ENCODE results near the gene FIGN.

Gene FIGN

DNA sequence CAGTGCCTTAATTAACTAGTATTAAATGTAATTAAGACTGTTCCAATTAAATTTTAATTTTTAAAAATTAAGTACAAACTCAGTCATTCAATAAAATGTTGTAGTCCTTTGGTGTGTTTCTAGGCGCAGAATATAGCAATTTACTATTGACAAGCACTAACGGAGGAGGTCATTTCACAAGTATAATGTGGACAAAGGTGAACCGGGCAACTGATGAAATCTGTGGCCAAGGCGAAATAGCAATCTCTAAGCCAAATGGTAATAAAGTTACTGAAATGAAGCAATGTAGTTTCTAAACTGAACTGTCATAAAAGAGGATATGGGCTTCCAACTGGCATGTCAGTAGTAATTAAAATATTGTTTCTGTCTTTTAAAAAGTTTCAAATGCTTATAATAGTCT is 27.5 kb downstream of the FIGN start:
- DNase-seq (ENCODE audit: low read depth), result no peak

- no peak for DNase-seq (ENCODE audit: low read depth)
These were observed 32.4 kb downstream of the FIGN start for GRCh38 chr2:163703386-163703785.

GRCh38 chr2:163701399-163702195 is 34.2 kb downstream of the FIGN start:
- no peak for DNase-seq (ENCODE audit: low read depth)

DNA sequence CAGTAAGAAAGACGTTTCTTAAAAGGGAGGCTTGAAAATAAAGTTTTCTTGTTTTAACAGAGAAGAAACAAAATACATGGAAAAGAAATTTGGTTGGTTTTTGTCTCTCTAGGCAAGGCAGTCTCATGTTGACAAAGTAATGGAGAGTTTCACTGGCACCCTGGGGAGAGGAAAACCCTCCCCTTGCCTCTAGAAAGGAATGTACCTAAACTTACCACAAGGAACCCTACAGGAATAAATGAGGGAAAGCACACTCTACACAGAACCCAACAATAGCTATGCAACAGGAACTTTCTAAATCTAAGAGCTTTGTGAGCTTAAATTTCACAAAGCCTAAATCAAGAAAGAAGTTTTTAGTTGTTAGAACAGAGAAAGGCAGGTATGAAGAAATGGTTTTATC is 37.0 kb downstream of the FIGN start:
- no peak for DNase-seq (ENCODE audit: low read depth)

DNA sequence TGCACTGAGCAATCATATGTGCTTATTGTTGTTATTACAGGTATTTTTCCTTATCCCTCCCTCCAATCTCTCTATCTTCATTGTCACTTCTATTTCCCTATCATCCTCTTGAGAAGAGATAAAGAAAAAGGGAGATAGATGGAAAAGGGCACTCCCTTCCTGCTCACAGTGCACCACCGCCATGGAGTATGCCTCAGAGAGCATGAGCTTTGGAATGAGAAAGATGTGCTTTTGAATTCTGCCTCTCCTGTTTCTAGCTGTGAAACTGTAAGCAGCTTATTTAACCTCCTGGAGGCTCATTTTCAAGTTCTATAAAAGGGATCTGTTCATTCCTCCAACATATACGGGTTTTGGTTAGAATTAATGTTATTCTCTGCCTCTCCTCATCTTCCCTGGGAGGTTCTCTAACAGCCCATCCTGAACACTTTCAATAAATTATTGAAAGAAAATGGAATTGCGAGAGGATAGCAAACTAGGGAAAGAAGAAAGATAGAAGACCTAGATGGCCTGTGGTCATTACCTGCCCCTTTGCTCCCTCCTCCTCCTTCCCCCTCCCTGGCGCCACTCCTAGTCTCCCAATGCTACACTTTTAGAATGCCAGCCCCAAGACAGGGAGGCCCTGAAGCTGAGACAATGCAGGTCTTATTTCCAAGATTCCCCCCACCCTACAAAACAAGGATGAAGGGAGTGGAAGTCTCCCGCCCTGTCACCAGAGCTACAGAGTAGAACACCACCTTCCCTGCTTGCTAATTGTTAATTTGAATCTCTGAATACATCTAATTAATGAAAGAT is 37.8 kb downstream of the FIGN start:
- no peak for DNase-seq (ENCODE audit: low read depth)

GRCh38 chr2:163697429-163697828 is 38.4 kb downstream of the FIGN start:
- DNase-seq (ENCODE audit: low read depth), result no peak

- DNase-seq (ENCODE audit: low read depth), result no peak
These were observed 42.3 kb downstream of the FIGN start for GRCh38 chr2:163693484-163693883.

GRCh38 chr2:163692611-163693482 is 43.0 kb downstream of the FIGN start:
- DNase-seq (ENCODE audit: low read depth), result no peak

GRCh38 chr2:163692081-163692480 is 43.7 kb downstream of the FIGN start:
- no peak for DNase-seq (ENCODE audit: low read depth)

DNA sequence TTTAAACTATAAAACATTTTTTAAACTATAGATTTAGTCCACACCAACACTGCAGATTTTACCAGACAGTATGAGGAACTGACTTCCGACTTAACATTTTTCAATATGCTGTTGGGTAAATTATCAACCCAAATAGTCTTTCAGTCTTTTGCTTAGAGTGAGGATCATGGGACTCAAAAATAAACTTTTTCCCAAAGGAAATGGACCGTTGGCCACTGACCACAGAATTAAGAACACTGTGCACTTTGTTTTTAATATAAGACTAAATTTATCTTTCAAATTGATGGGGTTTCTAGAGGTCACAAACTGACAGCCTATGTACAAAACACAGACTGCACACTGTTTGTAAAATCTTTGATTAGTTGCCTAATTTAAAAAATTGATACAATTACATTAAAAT is 44.9 kb downstream of the FIGN start:
- DNase-seq (ENCODE audit: low read depth), result no peak

GRCh38 chr2:163687217-163687616 is 48.6 kb downstream of the FIGN start:
- DNase-seq (ENCODE audit: low read depth), result no peak

DNA sequence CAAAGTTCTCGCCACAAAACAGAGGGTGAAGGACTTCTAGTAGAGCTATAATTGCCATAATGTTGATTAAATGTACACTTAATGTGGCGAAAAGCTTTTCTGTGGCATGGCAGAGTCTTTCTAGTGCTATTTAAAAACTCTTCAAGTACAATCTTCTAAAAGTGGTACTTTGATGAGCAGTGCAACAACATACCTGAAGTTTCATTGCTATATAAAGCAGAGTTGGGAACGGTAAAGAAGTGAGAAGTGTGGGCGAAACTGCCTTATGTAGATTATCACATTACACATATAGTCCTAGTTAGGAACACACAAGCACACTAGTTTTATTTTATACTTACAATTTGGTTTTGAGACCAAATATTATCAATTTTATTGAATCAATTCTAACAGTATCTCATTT is 49.5 kb downstream of the FIGN start:
- no peak for DNase-seq (ENCODE audit: low read depth)

DNA sequence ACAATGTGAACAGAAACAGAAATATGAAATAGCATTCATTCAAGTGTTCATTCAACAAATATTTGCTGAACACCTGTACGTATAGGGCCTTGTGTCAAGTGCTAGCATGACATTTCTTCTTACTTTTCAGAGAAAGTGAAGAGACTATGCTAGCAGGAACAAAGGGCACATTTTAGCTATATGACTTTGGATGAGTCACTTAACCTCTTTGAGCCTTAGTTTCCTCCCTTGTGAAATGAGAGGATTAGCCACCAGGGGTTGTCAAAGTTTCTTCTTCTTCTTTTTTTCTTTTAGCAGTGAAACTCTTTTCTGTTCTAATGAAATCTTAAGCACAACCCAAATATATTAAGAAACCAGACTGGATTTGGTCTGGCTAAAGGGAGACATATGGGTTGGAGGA is 53.1 kb downstream of the FIGN start:
- DNase-seq (ENCODE audit: low read depth), result no peak

- DNase-seq (ENCODE audit: low read depth), result no peak
These were observed 54.1 kb downstream of the FIGN start for GRCh38 chr2:163681745-163682144.

DNA sequence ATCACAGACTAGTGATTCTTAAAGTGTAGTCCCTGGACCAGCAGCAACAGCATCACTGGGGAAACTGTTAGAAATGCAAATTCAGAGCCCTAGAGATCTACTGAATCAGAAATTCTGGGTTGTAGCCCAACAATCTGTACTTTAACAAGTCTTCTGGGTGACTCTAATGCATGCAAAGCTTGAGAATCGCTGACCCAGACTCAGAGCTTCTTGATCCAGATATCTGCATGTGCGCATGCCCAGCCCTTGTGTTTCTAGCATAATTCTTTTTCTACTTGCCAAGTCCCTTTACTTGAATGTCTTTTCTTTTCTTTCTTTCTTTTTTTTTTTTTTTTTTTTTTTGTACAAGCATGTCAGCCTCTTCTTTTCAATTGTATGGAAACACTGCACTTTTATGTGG is 60.4 kb downstream of the FIGN start:
- DNase-seq (ENCODE audit: low read depth), result no peak

DNA sequence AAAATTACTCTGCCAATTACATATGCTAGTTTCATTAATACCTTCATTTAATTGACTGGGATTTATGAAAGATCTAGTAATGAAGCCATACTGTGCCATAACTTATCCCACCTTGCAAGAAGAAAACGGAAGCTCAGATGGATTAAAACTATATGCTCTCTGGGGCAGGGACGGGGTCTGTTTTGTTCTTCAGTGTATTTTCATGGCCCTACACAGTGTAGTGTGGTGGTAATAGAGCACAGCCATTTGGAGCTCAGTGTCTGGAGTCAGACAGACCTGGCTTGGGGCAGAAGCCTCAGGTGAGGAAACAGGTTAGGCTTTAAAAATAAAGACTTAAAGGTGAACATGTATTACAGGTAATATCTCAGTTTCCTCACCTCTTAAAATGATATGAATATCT is 62.3 kb downstream of the FIGN start:
- DNase-seq (ENCODE audit: low read depth), result no peak

- DNase-seq (ENCODE audit: low read depth), result no peak
These were observed 64.9 kb downstream of the FIGN start for GRCh38 chr2:163670929-163671328.

DNA sequence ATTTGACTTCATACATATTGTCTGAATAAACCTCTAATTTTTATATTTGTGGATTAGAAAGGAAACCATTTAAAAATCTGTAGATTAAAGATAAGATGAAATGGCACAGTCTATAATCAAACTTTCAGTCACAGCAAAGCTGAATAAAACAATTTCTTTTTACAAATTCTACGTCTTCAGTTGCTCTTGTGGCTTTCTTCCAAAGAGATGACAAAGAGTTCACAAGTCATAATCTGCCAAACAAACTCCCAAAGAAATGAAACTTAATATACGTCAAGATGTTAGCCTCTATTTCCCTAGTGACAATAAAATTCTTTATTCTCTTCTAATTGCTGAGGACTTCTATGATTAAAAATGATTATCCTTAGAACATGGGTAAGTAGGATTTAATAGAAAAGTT is 66.3 kb downstream of the FIGN start:
- DNase-seq (ENCODE audit: low read depth), result no peak

GRCh38 chr2:163667064-163667887 is 68.5 kb downstream of the FIGN start:
- DNase-seq (ENCODE audit: low read depth), result no peak

GRCh38 chr2:163665817-163666216 is 70.0 kb downstream of the FIGN start:
- no peak for DNase-seq (ENCODE audit: low read depth)

DNA sequence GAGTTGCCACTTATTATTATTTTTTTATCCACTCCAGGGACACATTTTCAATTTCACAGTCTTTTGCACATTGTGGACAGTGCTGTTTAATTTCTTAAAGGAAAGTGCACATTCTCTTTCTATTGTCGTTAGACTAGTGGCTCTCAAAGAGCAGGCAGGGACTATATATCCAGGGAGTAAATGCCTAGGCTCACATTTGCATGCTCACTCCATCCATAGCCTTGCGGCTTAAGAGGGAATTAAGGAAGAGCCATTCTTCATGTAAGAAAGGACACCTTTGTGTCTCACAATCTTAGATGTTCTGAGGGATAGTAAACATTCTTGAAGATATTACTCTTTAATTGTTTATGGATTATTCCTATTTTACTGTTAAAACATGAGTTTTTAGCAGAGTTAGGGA is 70.8 kb downstream of the FIGN start:
- DNase-seq (ENCODE audit: low read depth), result no peak

DNA sequence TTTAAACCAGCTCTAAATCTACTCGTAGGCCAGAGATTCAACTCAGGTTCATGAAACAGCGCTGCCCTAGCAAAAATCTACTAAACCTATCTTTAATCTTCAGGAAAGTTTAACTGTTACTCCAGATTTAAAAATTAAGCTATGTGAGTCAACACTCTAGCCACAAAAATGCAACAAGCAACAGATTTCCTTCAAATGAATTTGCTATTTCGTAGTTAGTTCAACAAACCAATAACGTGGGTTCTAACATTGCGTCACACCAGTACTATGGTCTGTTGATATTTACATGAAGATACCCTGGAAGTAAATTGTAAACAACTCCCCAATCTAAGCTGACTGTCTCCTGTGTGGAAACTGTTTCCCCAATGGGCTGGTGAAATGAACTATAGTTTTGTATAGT is 71.2 kb downstream of the FIGN start:
- DNase-seq (ENCODE audit: low read depth), result no peak
